HCT116 (cell line): ENCODE results near the gene ACOX3.

Source experiments
- FOSL1 ChIP-seq: IDR thresholded peaks from 2 replicates; pipeline ENCODE4 v1.6.1; 2012; ENCODE audit warnings: low read depth
- POLR2A ChIP-seq: IDR thresholded peaks from 2 replicates; pipeline ENCODE4 v1.7.0; 2011; ENCODE audit warnings: borderline replicate concordance; ENCODE audit not compliant: insufficient read depth, insufficient read length; ENCODE audit errors: extremely low read depth
- TF ChIP-seq, protein P1 (sequence below): IDR thresholded peaks from 2 replicates; pipeline ENCODE4 v1.6.1; 2012
- TF ChIP-seq, protein P2 (sequence below), 3 experiments: fragments of 200-600 bp in 1 of 3; sonication (generic) in 1 of 3; IDR thresholded peaks in 2 of 3; conservative IDR thresholded peaks in 1 of 3; 2 replicates each; pipeline ENCODE4 v1.5.1; 2012 to 2017; ENCODE audit warnings: low read depth in 2 of 3, low read length in 2 of 3, antibody characterized with exemption in 1 of 3, borderline replicate concordance in 1 of 3, control low read depth in 1 of 3, mild to moderate bottlenecking in 1 of 3, mixed read lengths in 1 of 3, mixed run types in 1 of 3, moderate library complexity in 1 of 3; ENCODE audit not compliant: insufficient read depth in 1 of 3
- TF ChIP-seq, protein P3 (sequence below): IDR thresholded peaks from 2 replicates; pipeline ENCODE4 v1.6.1; 2012
- TF ChIP-seq, protein P4 (sequence below): IDR thresholded peaks from 2 replicates; pipeline ENCODE4 v1.6.1; 2012; ENCODE audit warnings: low read depth

DNA sequence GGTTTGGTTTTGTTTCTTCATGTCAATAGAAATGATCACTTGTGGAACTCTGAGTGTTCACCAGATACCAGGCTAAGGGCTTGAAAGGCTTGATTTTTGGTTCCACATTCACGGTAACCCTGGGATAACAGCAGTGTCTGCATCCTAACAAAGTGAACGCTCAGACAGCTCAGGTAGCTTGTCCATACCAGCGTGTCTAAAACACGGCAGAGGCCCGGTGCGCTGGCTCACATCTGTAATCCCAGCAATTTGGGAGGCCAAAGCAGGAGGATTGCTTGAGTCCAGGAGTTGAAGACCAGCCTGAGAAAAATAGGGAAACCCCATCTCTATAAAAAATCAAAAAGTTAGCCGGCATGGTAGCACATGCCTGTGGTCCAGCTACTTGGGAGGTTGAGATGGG, 122.0 kb downstream of the ACOX3 start:
- TF ChIP-seq FOSL1 (no peak), POLR2A (no peak)
- TF ChIP-seq, protein P1, sequence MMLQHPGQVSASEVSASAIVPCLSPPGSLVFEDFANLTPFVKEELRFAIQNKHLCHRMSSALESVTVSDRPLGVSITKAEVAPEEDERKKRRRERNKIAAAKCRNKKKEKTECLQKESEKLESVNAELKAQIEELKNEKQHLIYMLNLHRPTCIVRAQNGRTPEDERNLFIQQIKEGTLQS: no peak
- TF ChIP-seq, protein P2, sequence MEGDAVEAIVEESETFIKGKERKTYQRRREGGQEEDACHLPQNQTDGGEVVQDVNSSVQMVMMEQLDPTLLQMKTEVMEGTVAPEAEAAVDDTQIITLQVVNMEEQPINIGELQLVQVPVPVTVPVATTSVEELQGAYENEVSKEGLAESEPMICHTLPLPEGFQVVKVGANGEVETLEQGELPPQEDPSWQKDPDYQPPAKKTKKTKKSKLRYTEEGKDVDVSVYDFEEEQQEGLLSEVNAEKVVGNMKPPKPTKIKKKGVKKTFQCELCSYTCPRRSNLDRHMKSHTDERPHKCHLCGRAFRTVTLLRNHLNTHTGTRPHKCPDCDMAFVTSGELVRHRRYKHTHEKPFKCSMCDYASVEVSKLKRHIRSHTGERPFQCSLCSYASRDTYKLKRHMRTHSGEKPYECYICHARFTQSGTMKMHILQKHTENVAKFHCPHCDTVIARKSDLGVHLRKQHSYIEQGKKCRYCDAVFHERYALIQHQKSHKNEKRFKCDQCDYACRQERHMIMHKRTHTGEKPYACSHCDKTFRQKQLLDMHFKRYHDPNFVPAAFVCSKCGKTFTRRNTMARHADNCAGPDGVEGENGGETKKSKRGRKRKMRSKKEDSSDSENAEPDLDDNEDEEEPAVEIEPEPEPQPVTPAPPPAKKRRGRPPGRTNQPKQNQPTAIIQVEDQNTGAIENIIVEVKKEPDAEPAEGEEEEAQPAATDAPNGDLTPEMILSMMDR (IDR thresholded peaks at IDR 0.05 in 2 of 3, conservative IDR thresholded peaks at IDR 0.05 in 1 of 3; ENCODE audit: borderline replicate concordance in 1 of 3, insufficient read depth in 1 of 3, low read depth in 2 of 3, low read length in 2 of 3): no peak
- TF ChIP-seq, protein P3, sequence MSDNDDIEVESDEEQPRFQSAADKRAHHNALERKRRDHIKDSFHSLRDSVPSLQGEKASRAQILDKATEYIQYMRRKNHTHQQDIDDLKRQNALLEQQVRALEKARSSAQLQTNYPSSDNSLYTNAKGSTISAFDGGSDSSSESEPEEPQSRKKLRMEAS: no peak
- TF ChIP-seq, protein P4, sequence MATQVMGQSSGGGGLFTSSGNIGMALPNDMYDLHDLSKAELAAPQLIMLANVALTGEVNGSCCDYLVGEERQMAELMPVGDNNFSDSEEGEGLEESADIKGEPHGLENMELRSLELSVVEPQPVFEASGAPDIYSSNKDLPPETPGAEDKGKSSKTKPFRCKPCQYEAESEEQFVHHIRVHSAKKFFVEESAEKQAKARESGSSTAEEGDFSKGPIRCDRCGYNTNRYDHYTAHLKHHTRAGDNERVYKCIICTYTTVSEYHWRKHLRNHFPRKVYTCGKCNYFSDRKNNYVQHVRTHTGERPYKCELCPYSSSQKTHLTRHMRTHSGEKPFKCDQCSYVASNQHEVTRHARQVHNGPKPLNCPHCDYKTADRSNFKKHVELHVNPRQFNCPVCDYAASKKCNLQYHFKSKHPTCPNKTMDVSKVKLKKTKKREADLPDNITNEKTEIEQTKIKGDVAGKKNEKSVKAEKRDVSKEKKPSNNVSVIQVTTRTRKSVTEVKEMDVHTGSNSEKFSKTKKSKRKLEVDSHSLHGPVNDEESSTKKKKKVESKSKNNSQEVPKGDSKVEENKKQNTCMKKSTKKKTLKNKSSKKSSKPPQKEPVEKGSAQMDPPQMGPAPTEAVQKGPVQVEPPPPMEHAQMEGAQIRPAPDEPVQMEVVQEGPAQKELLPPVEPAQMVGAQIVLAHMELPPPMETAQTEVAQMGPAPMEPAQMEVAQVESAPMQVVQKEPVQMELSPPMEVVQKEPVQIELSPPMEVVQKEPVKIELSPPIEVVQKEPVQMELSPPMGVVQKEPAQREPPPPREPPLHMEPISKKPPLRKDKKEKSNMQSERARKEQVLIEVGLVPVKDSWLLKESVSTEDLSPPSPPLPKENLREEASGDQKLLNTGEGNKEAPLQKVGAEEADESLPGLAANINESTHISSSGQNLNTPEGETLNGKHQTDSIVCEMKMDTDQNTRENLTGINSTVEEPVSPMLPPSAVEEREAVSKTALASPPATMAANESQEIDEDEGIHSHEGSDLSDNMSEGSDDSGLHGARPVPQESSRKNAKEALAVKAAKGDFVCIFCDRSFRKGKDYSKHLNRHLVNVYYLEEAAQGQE: no peak
